Right ventricle myocardium inferior (tissue), 1 donor: ENCODE data around the gene CYP39A1. TPM values are rescaled to one million over a fixed set of nuclear protein-coding genes. Genes with fewer than 3 reads are reported as not detected.

ENCODE experiments used
- ATAC-seq: fragments of 200-7000 bp; cut with Tn5 transposase; one replicate; pipeline ENCODE4 v1.9.1; 2020; ENCODE audit warnings: mild to moderate bottlenecking, moderate library complexity
- DNase-seq: peaks from one replicate; pipeline ENCODE4 v3.0.0; 2021; ENCODE audit errors: missing footprints
- intact Hi-C: fragments of 100-400 bp; cut with DNase I; formaldehyde crosslinking; loops from one replicate; pipeline ENCODE4 v1.11.0; 2022
- long read RNA-seq: library from polyadenylated mRNA; unstranded; transcript quantifications from one replicate; pipeline ENCODE4 v2.0.0, GENCODE V29; 2021
- total RNA-seq: library from RNA; stranded (reverse); fragmentation: NEBNext Ultra II Directional; extraction: Animal tissue kit (Norgen Biotek cat#: 25700); gene quantifications from one replicate; pipeline ENCODE4 v1.2.1, GENCODE V29; 2021
- donor health status: DM: no; HTN: yes; CAD: no; lungs with severe emphysema.

CYP39A1 gene, protein sequence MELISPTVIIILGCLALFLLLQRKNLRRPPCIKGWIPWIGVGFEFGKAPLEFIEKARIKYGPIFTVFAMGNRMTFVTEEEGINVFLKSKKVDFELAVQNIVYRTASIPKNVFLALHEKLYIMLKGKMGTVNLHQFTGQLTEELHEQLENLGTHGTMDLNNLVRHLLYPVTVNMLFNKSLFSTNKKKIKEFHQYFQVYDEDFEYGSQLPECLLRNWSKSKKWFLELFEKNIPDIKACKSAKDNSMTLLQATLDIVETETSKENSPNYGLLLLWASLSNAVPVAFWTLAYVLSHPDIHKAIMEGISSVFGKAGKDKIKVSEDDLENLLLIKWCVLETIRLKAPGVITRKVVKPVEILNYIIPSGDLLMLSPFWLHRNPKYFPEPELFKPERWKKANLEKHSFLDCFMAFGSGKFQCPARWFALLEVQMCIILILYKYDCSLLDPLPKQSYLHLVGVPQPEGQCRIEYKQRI
- total RNA-seq, result 4.8 TPM
- long read RNA-seq, partial matches to known transcripts, result 0 of 4 reads
- long read RNA-seq, other reads (novel, unspliced or antisense), result 0 of 4 reads

DNA sequence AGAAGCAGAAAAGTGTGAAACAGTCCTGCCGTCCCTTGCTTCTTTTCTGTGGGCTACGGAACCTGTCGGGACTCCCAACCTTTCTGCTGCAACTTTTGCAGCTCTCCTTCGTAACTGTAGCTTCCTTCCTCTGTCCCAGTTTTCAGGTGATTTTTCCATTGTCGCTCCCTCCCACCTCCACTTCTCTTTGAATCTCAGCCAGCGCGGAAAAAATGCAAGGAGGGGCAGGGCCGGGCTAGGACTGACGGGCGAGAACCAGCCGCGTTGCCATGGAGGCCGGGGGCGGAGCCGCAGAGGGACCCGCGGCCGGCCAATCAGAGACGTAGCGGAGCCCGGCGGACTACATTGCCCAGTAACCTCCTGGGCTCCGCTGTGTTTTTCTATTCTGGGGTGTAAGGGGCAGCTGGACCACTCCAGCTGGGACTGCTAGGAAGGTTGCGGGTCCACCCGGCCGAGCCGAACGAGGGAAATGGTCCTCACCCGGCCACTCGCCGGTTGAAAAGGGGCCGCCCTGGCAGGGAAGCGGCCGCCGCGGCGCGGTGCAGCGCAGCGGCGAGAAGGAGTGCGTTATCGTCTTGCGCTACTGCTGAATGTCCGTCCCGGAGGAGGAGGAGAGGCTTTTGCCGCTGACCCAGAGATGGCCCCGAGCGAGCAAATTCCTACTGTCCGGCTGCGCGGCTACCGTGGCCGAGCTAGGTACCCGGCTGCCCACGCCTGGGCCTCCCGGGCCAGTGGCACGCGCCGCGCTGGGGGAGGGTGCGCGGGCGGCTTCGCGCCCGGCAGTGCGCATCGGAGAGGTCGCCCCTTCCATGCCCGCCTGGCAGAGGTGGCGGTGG is at the start of gene CYP39A1, which contains the start of gene SLC25A27:
Gene CYP39A1, minus strand, starts transcription at position 216 of the 836 bp plus-strand sequence. CDS start 236 bp downstream, outside the sequence.
Gene SLC25A27, plus strand, starts transcription at position 373 of the 836 bp plus-strand sequence. Its CDS starts 218 bp downstream, at position 591.
- DNase-seq (peak; percentile 94), ATAC-seq (peak; percentile 99)
- intact Hi-C loops, result no loop called here

DNA sequence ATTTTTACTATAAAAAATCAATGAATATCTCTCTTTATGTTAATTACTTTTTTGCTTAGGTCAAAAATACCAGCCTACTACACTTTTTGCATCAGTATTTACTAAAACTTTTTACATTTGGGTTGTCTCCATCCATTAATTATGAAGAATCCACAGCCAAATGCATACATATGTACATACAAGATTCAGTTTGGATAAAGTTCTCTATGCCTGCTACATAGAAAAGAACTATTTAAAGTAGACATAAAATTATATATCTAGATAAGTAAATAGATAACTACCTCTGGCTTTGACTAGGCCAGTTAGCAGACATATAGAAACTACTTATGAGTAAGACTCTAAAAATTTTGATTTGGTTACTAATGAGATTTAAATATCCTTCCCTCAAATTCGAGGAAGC is 47.4 kb upstream of the CYP39A1 start:
- ATAC-seq (no peak), DNase-seq (no peak)
- intact Hi-C loops, result loop anchor here (10.0 kb wide), 1 partner anchor 85 kb away; no protein-coding TSS in a partner anchor

DNA sequence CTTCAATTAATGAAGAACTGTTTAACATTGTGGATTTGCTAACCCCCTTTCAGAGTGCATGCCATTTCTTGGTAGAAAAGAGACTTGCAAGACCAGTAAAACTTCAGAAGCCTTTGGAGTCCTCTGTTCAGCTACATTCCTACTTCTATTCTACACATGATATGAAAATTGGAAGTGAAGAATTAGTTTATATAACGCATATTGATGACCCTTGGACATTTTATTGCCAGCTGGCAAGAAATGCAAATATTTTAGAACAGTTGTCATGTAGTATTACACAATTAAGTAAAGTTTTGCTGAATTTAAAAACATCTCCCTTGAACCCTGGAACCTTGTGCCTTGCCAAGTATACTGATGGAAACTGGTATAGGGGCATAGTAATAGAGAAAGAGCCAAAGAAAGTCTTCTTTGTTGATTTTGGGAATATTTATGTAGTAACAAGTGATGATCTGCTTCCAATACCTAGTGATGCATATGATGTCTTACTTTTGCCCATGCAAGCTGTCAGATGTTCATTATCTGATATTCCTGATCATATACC is 38.4 kb upstream of the CYP39A1 start:
- ATAC-seq, result no peak
- DNase-seq, result no peak
- intact Hi-C loops, result no loop called here

DNA sequence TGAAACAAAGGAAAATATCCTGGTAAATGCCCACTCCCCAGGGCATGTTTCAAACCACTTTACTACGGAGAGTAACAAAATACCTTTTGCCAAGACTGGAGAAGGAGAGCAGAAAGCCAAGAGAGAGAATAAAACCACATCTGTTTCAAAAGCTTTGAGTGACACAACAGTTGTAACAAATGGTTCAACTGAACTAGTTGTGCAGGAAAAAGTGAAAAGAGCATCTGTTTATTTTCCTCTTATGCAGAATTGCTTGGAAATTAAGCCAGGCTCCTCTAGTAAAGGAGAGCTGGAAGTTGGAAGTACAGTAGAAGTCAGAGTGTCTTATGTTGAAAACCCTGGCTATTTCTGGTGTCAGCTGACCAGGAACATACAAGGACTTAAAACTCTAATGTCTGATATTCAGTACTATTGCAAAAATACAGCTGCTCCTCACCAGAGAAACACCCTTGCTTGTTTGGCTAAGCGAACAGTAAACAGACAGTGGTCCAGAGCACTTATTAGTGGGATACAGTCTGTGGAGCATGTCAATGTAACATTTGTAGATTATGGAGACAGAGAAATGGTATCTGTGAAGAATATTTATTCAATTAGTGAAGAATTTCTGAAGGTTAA is 37.6 kb upstream of the CYP39A1 start:
- no peak for ATAC-seq
- no peak for DNase-seq
- intact Hi-C loops, result no loop called here

DNA sequence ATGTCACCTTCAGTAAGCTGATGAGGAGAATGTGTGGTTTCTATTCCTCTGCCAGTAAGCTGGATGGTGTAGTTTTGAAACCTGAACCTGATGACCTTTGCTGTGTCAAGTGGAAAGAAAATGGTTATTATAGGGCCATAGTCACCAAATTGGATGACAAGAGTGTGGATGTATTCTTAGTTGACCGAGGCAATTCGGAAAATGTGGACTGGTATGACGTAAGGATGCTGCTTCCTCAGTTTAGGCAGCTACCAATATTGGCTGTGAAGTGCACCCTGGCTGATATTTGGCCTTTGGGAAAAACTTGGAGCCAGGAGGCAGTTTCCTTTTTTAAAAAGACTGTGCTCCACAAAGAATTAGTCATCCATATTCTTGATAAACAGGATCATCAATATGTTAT is 37.0 kb upstream of the CYP39A1 start:
- DNase-seq (no peak), ATAC-seq (no peak)
- intact Hi-C loops, result no loop called here

DNA sequence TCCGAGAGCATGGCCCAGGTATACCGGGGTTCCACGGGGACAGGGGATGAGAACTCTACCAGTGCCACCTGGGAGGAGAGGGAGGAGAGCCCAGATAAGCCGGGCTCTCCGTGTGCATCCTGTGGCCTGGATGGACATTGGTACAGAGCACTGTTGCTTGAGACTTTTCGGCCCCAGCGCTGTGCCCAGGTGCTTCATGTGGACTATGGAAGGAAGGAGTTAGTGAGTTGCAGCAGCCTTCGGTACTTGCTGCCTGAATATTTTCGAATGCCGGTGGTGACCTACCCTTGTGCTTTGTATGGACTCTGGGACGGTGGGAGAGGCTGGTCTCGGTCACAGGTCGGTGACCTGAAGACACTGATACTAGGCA is 36.3 kb upstream of the CYP39A1 start:
- DNase-seq, result no peak
- intact Hi-C loops, result no loop called here
- ATAC-seq, result no peak

DNA sequence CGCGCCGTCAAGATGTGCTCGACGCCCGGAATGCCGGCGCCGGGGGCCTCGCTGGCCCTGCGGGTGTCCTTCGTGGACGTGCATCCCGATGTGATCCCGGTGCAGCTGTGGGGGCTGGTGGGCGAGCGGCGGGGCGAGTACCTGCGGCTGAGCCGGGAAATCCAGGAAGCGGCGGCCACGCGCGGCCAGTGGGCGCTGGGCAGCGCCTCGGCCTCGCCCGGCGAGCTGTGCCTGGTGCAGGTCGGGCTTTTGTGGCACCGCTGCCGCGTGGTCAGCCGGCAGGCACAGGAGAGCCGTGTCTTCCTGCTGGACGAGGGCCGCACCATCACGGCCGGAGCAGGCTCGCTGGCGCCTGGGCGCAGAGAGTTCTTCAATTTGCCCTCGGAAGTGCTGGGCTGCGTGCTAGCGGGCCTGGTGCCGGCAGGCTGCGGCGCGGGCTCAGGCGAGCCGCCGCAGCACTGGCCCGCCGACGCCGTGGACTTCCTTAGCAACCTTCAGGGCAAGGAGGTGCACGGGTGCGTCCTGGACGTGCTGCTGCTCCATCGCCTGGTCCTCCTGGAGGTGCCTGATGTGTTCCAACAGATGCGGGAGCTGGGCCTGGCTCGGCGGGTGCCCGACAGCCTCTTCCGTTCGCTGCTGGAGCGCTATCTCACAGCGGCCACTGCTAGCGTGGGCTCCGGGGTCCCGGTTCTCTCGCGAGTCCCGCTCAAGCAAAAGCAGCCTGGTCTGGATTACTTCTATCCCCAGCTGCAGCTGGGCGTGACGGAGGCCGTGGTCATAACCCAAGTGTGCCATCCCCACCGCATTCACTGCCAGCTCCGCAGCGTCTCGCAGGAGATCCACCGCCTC is 35.7 kb upstream of the CYP39A1 start:
- DNase-seq, result peak; percentile 69
- intact Hi-C loops, result no loop called here
- no peak for ATAC-seq

DNA sequence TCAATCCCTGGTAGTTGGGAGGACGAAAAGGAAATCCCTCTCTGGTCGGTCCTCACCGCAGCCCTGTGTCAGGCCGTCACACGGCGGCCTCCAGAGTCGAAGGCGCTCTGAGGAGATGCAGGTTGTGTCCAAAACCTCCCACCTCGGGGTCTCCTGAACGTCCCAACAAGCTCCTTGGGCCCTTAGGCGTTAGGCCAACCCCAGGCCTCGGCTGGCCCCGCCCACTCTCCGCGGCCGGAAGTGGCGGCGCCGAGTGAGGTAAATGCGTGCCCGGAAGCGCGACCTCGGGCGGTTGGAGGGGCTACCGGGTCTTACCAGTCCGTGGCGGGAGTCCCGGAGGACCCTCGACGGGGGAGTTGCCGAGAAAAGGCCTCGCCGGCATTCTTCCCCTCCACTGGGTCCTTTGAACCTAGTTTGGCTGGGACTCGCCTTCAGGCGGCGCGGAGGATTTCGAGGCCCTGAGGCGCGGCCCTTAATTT is 35.0 kb upstream of the CYP39A1 start, which contains the start of gene TDRD6:
Gene TDRD6, plus strand, starts transcription at position 267 of the 479 bp plus-strand sequence. CDS start 244 bp downstream, outside the sequence.
- intact Hi-C loops, result no loop called here
- peak; percentile 59 for DNase-seq
- ATAC-seq, result peak; percentile 20

DNA sequence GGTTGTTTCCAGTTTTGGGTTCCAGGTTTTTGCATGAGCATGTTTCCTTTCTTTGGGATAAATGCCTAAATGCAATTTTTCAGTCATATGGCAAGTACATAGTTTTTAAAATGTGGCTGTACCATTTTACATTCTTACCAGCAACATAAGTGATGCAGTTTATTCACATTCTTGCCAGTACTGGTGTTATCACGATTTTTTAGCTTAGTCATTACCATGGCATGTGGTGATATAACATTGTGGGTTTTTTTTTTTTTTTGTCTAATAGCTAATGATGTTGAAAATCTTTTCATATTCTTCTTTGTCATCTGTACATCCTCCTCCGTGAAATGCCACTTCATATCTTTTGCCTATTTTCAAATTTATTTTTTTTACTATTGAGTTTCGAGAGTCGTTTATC is 32.2 kb upstream of the CYP39A1 start:
- intact Hi-C loops, result no loop called here
- DNase-seq (no peak), ATAC-seq (no peak)

DNA sequence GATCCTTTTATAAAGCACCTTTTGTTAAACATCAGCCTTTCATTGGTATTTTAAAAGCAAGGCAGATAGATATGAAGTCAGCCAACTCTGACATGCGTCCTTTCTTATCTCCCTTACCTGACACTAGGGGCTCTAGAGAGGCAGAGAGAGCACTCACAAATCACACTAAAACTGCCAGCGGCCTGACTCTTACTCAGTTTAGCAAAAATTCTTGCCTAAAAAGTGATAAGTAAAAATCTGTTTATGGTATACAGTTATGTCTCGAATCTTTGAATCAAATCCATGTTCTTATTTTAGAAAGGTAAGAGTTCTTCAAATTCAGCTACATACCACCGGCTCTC is 24.7 kb upstream of the CYP39A1 start:
- intact Hi-C loops, result no loop called here
- ATAC-seq, result no peak
- no peak for DNase-seq

DNA sequence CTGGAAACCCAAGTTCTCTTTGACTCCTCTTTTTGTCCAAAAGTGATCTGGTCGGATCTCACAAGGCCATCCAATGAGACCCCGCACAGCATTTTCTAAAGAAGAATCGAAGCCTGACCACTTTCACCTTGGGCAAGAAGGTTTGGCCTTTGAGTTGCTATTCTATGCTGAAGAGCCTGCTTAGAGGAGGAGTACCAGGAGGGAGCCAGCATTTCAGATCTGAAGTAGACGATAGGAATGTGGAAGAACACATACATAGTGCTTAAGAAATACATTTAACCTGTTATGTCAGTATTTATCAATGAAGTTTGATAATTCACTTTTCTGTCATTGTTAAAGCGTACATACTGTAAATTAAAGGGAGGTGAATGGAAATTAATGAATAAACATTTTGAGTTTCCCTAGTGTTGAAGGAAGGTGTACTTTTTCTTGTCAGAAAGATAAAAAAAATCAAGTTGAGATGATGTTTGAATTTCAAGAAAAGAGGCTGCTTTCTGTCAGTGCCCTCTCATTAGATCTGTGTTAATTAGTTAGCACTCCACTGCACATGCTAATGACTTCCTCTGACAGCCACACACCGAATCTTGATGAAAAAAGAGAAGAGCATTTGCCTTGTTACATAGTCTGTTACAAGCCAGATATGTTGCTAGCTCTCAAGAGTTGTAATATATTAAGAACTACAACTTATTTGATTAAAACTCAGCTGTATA is 24.1 kb upstream of the CYP39A1 start:
- no peak for ATAC-seq
- intact Hi-C loops, result no loop called here

DNA sequence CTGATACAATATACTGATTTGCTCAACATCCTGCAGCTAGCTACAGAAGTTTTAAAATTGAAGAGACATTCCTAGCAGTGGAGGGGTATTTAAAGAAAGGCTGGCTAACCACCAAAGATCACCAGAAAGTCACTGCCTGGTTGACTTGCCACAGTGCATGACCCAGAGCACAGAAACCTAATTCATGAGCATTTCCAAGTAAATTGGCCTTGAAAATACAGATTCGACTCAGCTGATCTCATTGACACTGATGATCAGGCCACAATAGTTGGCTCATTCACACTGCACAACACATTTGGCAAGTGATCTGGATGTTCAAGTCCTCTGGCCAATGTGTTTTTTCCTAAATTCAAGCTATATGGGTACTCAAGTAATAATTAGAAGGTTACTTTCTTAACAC is 21.8 kb upstream of the CYP39A1 start:
- ATAC-seq (no peak), DNase-seq (no peak)
- intact Hi-C loops, result no loop called here

More for the DNA sequence above, 24.1 kb upstream of the CYP39A1 start:
- no peak for DNase-seq

DNA sequence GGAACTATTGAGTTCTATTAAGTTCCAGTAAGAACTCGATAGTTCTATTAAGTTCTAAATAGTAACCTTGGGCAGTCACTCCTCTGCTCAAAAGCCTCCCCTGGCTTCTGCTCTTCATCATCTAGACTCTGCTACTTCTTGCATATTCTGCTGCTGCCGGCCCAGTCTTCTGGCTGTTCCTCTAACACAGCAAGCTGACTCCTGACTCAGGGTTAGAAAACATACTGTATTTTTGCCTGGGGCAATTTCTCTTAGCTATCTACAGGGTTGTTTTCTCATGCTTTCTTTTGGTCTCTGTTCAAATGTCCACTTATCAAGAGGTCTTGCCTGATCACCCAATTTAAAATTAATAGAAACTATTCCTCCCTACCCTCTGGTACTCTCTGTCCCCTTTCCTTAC is 14.8 kb upstream of the CYP39A1 start:
- ATAC-seq, result no peak
- intact Hi-C loops, result no loop called here
- DNase-seq, result no peak

DNA sequence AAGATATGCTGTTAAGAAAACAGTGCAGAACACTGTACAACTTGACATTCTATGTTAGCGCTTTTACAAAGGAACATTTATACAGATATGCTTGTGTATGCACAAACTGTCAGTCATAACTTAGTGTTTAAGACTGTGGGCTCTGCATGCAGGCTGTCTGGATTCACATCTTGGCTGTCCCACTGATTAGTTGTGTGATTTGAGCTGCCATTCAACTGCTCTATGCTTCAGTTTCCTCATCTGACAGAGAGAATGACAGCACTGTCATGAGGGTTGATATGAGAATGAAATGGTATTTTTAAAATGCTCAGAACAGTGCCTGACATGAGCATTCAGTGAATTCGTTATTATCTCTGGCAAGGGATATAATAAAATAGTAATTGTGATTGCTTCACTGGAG is 8.9 kb upstream of the CYP39A1 start:
- DNase-seq (no peak), ATAC-seq (no peak)
- intact Hi-C loops, result no loop called here

DNA sequence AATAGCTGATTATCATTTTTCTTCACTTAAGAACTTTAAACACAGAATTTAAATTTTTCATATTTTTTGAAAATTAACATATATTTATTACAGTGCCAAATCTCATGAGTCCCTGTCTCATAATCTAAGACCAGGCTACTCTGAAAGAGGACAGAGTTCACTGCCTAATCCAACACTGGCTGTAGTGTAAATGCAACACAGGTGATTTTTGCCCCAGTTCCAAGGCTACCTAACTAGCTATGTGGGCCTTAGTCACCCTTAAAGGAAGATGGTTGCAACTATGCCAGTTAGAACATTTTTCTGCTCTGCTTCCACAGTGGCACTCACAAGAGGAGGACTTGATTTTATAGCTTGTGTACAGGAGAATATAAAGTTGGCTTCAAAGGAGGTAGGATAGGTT is 5.0 kb upstream of the CYP39A1 start:
- DNase-seq (no peak), ATAC-seq (no peak)
- intact Hi-C loops, result no loop called here

DNA sequence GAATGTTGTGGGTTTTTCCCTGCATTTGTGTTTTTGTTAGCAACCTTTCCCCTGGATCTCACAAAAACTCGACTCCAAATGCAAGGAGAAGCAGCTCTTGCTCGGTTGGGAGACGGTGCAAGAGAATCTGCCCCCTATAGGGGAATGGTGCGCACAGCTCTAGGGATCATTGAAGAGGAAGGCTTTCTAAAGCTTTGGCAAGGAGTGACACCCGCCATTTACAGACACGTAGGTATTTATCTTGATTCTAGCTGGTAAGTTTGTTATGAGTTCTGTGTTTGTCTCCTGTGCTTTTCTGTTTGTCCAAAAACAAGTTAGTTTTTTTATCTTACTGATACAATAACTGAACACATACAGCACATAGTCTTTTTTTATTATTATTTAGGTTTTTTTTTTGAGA is 3.2 kb upstream of the CYP39A1 start:
- ATAC-seq (no peak), DNase-seq (no peak)
- intact Hi-C loops, result no loop called here

DNA sequence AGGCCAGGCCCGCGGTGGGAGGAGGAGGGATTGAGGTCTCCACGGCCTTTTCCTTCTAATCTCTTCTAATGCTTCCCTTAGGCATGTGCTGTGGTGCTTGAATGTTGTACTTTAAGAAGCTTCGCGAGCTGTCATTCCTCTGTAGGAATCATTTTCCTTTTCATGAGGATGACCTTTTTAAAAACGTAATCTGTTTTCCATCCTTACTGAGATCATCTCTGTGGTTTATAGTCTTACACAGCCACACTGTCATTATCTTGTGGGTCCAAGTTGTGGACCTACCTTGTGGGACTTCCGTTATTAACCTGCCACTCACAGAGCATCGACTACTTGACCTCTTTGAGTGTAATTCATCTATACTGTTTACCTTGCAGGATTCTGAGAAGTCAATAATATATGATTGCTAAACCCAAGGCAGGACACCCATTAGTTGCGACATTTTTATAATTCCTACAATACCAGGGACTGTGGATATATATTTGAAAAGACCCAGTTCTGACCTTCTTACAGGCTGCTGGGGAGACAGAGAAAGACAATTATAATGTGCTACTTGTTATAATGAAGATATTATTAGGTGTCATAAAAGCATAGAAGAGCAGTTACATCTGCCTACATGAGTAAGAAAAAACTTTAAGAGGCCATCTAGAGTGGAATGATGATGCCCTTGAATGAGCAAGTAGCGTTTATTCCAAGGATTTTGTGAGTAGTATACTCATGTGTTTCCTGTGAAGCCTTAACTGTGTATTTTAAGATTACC is 999 bp upstream of the CYP39A1 start:
- ATAC-seq, result no peak
- intact Hi-C loops, result no loop called here

More for the DNA sequence above, 999 bp upstream of the CYP39A1 start:
- DNase-seq, result no peak
